Psoas muscle (tissue), 8 donors: ENCODE data around the gene ADRA1B. TPM values are rescaled to one million over a fixed set of nuclear protein-coding genes. Genes with fewer than 3 reads are reported as not detected.
A peak's percentile ranks its signal among the peaks of the same experiment; 100 is the strongest.

Experiments used
- ATAC-seq, 4 donors: fragments of 200-7000 bp; cut with Tn5 transposase; one replicate each; pipeline ENCODE4 v1.9.1; 2020; ENCODE audit warnings: moderate library complexity in 3 of 4, mild to moderate bottlenecking in 2 of 4
- DNase-seq, 2 donors: peaks; one replicate each; pipeline ENCODE4 v3.0.0-alpha.2; 2020
- H3K27ac ChIP-seq: fragments of 200-600 bp; one replicate; pipeline ENCODE4 v1.8.0; 2022
- H3K27me3 ChIP-seq, 3 donors: fragments of 200-600 bp in 1 of 3; one replicate each; pipeline versions ENCODE4 v1.6.1 to v1.8.0; 2013 to 2022; ENCODE audit warnings: low read length in 2 of 3, mild to moderate bottlenecking in 2 of 3, moderate library complexity in 1 of 3; ENCODE audit not compliant: insufficient read depth in 3 of 3
- H3K36me3 ChIP-seq, 2 donors: fragments of 200-600 bp in 1 of 2; one replicate each; pipeline versions ENCODE4 v1.6.1 to v1.8.0; 2013 to 2022; ENCODE audit warnings: low read depth in 1 of 2, mild to moderate bottlenecking in 1 of 2, moderate library complexity in 1 of 2; ENCODE audit not compliant: insufficient read depth in 1 of 2
- H3K4me1 ChIP-seq: fragments of 200-600 bp; one replicate; pipeline ENCODE4 v1.8.0; 2022
- H3K4me3 ChIP-seq: fragments of 200-600 bp; one replicate; pipeline ENCODE4 v1.8.0; 2022; ENCODE audit warnings: mild to moderate bottlenecking
- H3K9me3 ChIP-seq: fragments of 200-600 bp; one replicate; pipeline ENCODE4 v1.8.0; 2022
- CTCF ChIP-seq: fragments of 200-600 bp; IDR thresholded peaks from one replicate; pipeline ENCODE4 v1.8.0; 2022; ENCODE audit warnings: antibody characterized with exemption
- WGBS, 3 donors: extraction: QIAGEN DNeasy Blood & Tissue Kit; methylation state at CpG; one replicate each; pipeline versions ENCODE4 v1.1.6 to v1.1.7; 2013; 5-methylcytosine and 5-hydroxymethylcytosine counted together
- intact Hi-C, 2 donors: fragments of 100-400 bp; cut with DNase I; formaldehyde crosslinking; loops; one replicate each; pipeline versions ENCODE4 v1.11.0 to v1.14.2; 2022
- polyA plus RNA-seq, 3 donors: library from polyadenylated mRNA; stranded (reverse); fragments of 200-250 nt; gene quantifications; one replicate each; pipeline ENCODE4 v1.2.3, GENCODE V29; 2013
- total RNA-seq, 4 donors: library from RNA; stranded (reverse); fragmentation: NEBNext Ultra II Directional in 2 of 4; extraction: Animal tissue kit (Norgen Biotek cat#: 25700) in 2 of 4; gene quantifications; one replicate each; pipeline versions ENCODE4 v1.2.1 to v1.2.4, GENCODE V29; 2021 to 2023
- donor health status: healthy with polysubstance abuse.
- donor health status: DM: no; HTN: no; CAD: no; lungs with moderate emphysema.
- donor health status: Bipolar disorder and iron deficiency.
- donor health status: healthy.
- donor health status: DM: yes; HTN: yes; CAD: no.
- donor health status: DM: no; HTN: no; CAD: no.
- donor health status: DM: no; HTN: no; CAD: no.
- donor health status: DM: yes; HTN: yes; CAD: no.

Gene ADRA1B
- total and polyA plus RNA-seq, 7 donors = 0.06 to 1.3 (median 0.24) TPM; not detected in 1

- DNase-seq = no peak
- Histone ChIP-seq H3K4me1 (no peaks in the 10 kb centered on the region), H3K9me3 (no peaks in the 10 kb centered on the region), H3K4me3 (no peak overlapping the region), H3K36me3 (no peaks in the 10 kb centered on the region), H3K27ac (no peak overlapping the region), H3K27me3 (no peaks in the 10 kb centered on the region)
- 86 to 89% (median 88%) methylated on average over 5 of the region's 5 CpGs for WGBS, 3 donors
- no peak for TF ChIP-seq CTCF
- no peak for ATAC-seq
- intact Hi-C loops = no loop called here
Measured at GRCh38 chr5:159891371-159891770, 24.9 kb upstream of the ADRA1B start.

- intact Hi-C loops = no loop called here
- ATAC-seq (no peak), DNase-seq (no peak)
- no peaks in the 10 kb centered on the region for H3K27me3 ChIP-seq
- no peak overlapping the region for H3K27ac ChIP-seq
- WGBS, 3 donors = 87 to 94% (median 88%) methylated on average over 3 of the region's 3 CpGs
- no peaks in the 10 kb centered on the region for H3K36me3 ChIP-seq
- no peak for TF ChIP-seq CTCF
- no peaks in the 10 kb centered on the region for H3K4me1 ChIP-seq
- H3K4me3 ChIP-seq = no peak overlapping the region
- H3K9me3 ChIP-seq = no peaks in the 10 kb centered on the region
Measured at GRCh38 chr5:159893040-159893695, 23.1 kb upstream of the ADRA1B start.

GRCh38 chr5:159894149-159894720 lies 22.0 kb upstream of the ADRA1B start:
- TF ChIP-seq CTCF = no peak
- Histone ChIP-seq H3K4me1 (no peaks in the 10 kb centered on the region), H3K27me3 (no peaks in the 10 kb centered on the region), H3K27ac (no peak overlapping the region), H3K36me3 (no peaks in the 10 kb centered on the region), H3K4me3 (no peak overlapping the region), H3K9me3 (no peaks in the 10 kb centered on the region)
- WGBS, 3 donors = 69 to 78% (median 72%) methylated on average over 7 of the region's 7 CpGs
- intact Hi-C loops = no loop called here
- ATAC-seq = no peak
- DNase-seq = no peak

- ATAC-seq (peak in 2 of 4 donors; percentile 37 to 41), DNase-seq (peak in 1 of 2 donors; percentile 23)
- no peaks in the 10 kb centered on the region for H3K9me3 ChIP-seq
- intact Hi-C loops = no loop called here
- H3K27ac ChIP-seq = no peak overlapping the region
- no peaks in the 10 kb centered on the region for H3K27me3 ChIP-seq
- no peaks in the 10 kb centered on the region for H3K36me3 ChIP-seq
- no peak overlapping the region for H3K4me3 ChIP-seq
- H3K4me1 ChIP-seq = no peaks in the 10 kb centered on the region
- TF ChIP-seq CTCF = no peak
- 39 to 61% (median 45%) methylated on average over 6 of the region's 6 CpGs for WGBS, 3 donors
Measured at GRCh38 chr5:159897786-159898393, 18.4 kb upstream of the ADRA1B start.
